K562 (cell line): ENCODE results near the gene CPED1. TPM values are rescaled to one million over a fixed set of nuclear protein-coding genes. Genes with fewer than 3 reads are reported as not detected.

Experiments
- CREB3 ChIP-seq: fragments of 450-650 bp; conservative IDR thresholded peaks from 2 replicates; pipeline ENCODE4 v1.6.1; 2016; ENCODE audit warnings: missing genetic modification characterization, low read depth, mild to moderate bottlenecking, missing compliant biosample characterization, moderate library complexity
- CREBBP ChIP-seq: IDR thresholded peaks from one replicate; pipeline ENCODE4 v1.6.1; 2012; ENCODE audit warnings: low read depth, mild to moderate bottlenecking, control low read depth, inconsistent platforms, low read length
- FOS ChIP-seq: IDR thresholded peaks from 3 replicates; pipeline ENCODE4 v1.6.1; 2011; ENCODE audit not compliant: insufficient read length; ENCODE audit errors: extremely low read depth
- GATAD2B ChIP-seq: fragments of 450-650 bp; IDR thresholded peaks from 2 replicates; pipeline ENCODE4 v1.6.1; 2017; ENCODE audit warnings: mild to moderate bottlenecking, borderline replicate concordance
- HDAC1 ChIP-seq, 2 experiments: fragments of 450-650 bp; IDR thresholded peaks; 2 replicates each; pipeline ENCODE4 v1.6.1; 2016 to 2017; ENCODE audit warnings: inconsistent platforms in 1 of 2, mild to moderate bottlenecking in 1 of 2, moderate library complexity in 1 of 2
- HMGN3 ChIP-seq: IDR thresholded peaks from 2 replicates; pipeline ENCODE4 v1.6.1; 2011; ENCODE audit warnings: borderline replicate concordance, low read depth, mild to moderate bottlenecking, mixed read lengths, low read length; ENCODE audit not compliant: insufficient read length; ENCODE audit errors: extremely low read depth
- HNRNPUL1 ChIP-seq: fragments of 200-400 bp; formaldehyde crosslinking; IDR thresholded peaks from 2 replicates; pipeline ENCODE4 v1.6.1; 2017; ENCODE audit warnings: low read length
- IFI16 ChIP-seq: fragments of 250-450 bp; sonication (Bioruptor Pico); IDR thresholded peaks from 2 replicates; pipeline ENCODE4 v2.1.2; 2022; ENCODE audit warnings: mild to moderate bottlenecking, inconsistent platforms
- MTA2 ChIP-seq: fragments of 450-650 bp; IDR thresholded peaks from 2 replicates; pipeline ENCODE4 v1.6.1; 2016; ENCODE audit warnings: low read depth
- NRF1 ChIP-seq, 2 experiments: fragments of 450-650 bp; IDR thresholded peaks in 1 of 2; conservative IDR thresholded peaks in 1 of 2; 2 replicates each; pipeline ENCODE4 v1.6.1; 2014; ENCODE audit warnings: mild to moderate bottlenecking in 2 of 2
- POLR2G ChIP-seq: fragments of 200-400 bp; formaldehyde crosslinking; IDR thresholded peaks from 2 replicates; pipeline ENCODE4 v1.6.1; 2017; ENCODE audit warnings: low read depth, mild to moderate bottlenecking, antibody characterized with exemption, low read length, moderate library complexity
- POLR3G ChIP-seq: IDR thresholded peaks from 2 replicates; pipeline ENCODE4 v1.6.1; 2011; ENCODE audit not compliant: insufficient read length, insufficient replicate concordance; ENCODE audit errors: extremely low read depth
- SRSF7 ChIP-seq: fragments of 200-400 bp; formaldehyde crosslinking; optimal IDR thresholded peaks from 2 replicates; pipeline ENCODE3; 2017; ENCODE audit warnings: mild to moderate bottlenecking, low read depth, low read length
- TAF9B ChIP-seq: fragments of 450-650 bp; IDR thresholded peaks from 2 replicates; pipeline ENCODE4 v1.6.1; 2018; ENCODE audit warnings: mild to moderate bottlenecking; ENCODE audit not compliant: partially characterized antibody
- THRA ChIP-seq: fragments of 450-650 bp; IDR thresholded peaks from 2 replicates; pipeline ENCODE4 v1.6.1; 2017; ENCODE audit warnings: mild to moderate bottlenecking, moderate library complexity
- ZKSCAN1 ChIP-seq: fragments of 150-350 bp; IDR thresholded peaks from 2 replicates; pipeline ENCODE4 v1.6.1; 2016; ENCODE audit warnings: low read depth, low read length
- polyA plus RNA-seq, 8 experiments: library from polyadenylated mRNA; depleted of rRNA in 4 of 8; stranded (reverse) in 5 of 8; unstranded in 3 of 8; fragments of >200 nt; fragmentation: Nextera tagmentation in 2 of 8; fragmentation: Illumina TruSeq in 1 of 8; extraction: Ambion mirVana in 2 of 8; extraction: Trizol in 1 of 8; gene quantifications; 2 replicates each; pipeline versions ENCODE4 v1.2.1 to v1.2.3, GENCODE V29; 2011 to 2014; ENCODE audit warnings: inconsistent platforms in 1 of 8, missing spikeins in 1 of 8
- total RNA-seq, 7 experiments: library from RNA; depleted of rRNA in 6 of 7; stranded (reverse); fragments of >200 nt in 6 of 7; fragmentation: Illumina TruSeq in 2 of 7; extraction: Trizol in 2 of 7; gene quantifications; 2 replicates each; pipeline versions ENCODE4 v1.2.1 to v1.2.3, GENCODE V29; 2011 to 2021; ENCODE audit warnings: low replicate concordance in 1 of 7
- TF ChIP-seq, protein P1 (sequence below), 2 experiments: fragments of 450-650 bp; IDR thresholded peaks; 2 replicates each; pipeline ENCODE4 v1.6.1; 2016; ENCODE audit warnings: mild to moderate bottlenecking in 2 of 2, borderline replicate concordance in 1 of 2, low read depth in 1 of 2, moderate library complexity in 1 of 2
- TF ChIP-seq, protein P2 (sequence below): fragments of 250-450 bp; sonication (Bioruptor Pico); IDR thresholded peaks from 2 replicates; pipeline ENCODE4 v1.8.0; 2021; ENCODE audit warnings: moderate library complexity, mild to moderate bottlenecking, inconsistent platforms

CPED1 gene
- total and polyA plus RNA-seq, 9 of the 15 experiments (the other 6 are each of a cell fraction or from before 2014, with no cell fraction given) = 195 to 393 (median 290) TPM

DNA sequence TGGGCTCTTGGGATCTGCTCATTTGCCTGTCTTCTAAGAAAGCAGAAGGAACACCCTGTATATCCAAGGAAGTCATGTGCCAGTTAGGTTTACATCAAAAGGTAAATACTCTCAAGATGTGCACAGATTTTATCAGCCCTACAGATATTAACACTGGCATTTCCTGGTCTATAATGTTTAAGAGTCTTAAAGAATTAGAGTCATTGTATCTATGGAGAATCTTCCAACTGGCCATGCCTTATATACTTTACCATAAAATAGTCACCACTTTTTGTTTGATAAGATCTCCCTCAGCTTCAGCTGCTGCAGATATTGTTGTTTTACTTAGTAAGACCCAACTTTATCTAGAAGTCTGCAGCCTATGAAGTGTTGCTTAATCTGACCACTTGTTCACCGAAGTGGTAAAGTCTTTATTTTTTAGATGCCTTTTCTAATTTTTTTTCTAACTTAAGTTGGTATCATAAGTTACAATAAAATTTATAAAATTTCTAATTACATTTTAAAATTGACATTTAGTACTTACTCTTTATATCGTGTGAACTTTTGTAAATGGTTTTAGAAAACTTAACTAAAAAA, 58.5 kb downstream of the CPED1 start (continued):
- TF ChIP-seq POLR2G = no peak
- 0 out of 2 replicates have a peak, but pooled peaks have one; percentile 8 for TF ChIP-seq IFI16
- no peak for TF ChIP-seq NRF1 (conservative IDR thresholded peaks at IDR 0.05 in 1 of 2, IDR thresholded peaks at IDR 0.05 in 1 of 2)
- no peak for TF ChIP-seq SRSF7
- no peak for TF ChIP-seq HDAC1 (IDR thresholded peaks at IDR 0.05)
- TF ChIP-seq MTA2 = peak; percentile 67
- TF ChIP-seq HMGN3 = no peak
- TF ChIP-seq, protein P1, sequence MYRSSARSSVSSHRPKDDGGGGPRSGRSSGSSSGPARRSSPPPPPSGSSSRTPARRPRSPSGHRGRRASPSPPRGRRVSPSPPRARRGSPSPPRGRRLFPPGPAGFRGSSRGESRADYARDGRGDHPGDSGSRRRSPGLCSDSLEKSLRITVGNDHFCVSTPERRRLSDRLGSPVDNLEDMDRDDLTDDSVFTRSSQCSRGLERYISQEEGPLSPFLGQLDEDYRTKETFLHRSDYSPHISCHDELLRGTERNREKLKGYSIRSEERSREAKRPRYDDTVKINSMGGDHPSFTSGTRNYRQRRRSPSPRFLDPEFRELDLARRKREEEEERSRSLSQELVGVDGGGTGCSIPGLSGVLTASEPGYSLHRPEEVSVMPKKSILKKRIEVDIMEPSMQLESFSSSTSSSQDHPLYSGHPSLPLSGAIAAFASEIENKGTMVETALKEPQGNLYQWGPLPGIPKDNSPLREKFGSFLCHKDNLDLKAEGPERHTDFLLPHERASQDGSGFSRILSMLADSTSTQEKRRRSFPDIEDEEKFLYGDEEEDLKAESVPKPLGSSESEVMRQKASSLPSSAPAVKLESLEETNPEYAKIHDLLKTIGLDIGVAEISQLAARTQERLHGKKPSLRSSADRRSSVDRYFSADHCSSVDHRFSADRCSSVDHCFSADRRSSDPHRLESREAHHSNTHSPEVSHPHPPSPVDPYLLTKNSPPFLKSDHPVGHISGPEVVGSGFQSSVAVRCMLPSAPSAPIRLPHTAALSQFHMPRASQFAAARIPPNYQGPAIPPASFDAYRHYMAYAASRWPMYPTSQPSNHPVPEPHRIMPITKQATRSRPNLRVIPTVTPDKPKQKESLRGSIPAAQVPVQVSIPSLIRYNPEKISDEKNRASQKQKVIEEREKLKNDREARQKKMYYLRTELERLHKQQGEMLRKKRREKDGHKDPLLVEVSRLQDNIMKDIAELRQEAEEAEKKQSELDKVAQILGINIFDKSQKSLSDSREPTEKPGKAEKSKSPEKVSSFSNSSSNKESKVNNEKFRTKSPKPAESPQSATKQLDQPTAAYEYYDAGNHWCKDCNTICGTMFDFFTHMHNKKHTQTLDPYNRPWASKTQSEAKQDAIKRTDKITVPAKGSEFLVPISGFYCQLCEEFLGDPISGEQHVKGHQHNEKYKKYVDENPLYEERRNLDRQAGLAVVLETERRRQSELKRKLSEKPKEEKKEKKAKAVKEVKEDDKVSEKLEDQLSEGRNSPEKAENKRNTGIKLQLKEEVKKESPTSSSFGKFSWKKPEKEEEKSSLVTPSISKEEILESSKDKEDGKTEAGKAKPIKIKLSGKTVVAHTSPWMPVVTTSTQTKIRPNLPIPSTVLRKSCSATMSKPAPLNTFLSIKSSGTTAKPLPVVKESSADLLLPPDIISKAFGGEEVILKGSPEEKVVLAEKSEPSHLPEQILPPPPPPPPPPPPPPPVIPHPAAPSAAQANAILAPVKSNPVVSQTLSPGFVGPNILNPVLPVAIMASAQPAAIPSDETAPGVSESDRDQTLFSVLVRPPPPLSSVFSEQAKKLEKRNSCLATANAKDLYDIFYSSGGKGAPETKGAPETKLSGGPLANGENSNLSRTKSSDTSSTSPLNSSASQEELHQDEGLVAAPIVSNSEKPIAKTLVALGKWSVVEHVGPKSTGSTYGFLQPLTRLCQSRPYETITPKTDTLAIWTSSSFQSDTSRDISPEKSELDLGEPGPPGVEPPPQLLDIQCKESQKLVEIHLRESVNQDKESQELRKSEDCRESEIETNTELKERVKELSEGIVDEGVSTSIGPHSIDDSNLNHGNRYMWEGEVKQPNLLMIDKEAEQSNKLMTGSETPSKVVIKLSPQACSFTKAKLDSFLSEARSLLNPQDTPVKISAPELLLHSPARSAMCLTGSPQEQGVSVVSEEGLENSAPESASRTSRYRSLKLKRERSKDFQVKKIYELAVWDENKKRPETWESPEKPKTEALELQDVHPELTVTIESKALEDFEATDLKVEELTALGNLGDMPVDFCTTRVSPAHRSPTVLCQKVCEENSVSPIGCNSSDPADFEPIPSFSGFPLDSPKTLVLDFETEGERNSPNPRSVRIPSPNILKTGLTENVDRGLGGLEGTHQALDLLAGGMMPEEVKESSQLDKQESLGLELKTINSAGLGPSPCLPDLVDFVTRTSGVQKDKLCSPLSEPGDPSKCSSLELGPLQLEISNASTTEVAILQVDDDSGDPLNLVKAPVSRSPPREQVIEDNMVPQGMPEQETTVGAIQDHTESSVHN (IDR thresholded peaks at IDR 0.05; ENCODE audit: borderline replicate concordance in 1 of 2, low read depth in 1 of 2) = peak; percentile 59 to 76; a peak in 2 of 4 replicates
- TF ChIP-seq, protein P2, sequence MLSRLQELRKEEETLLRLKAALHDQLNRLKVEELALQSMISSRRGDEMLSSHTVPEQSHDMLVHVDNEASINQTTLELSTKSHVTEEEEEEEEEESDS (CRISPR knock-in tag) = no peak
- no peak for TF ChIP-seq HNRNPUL1
- TF ChIP-seq TAF9B = no peak
- TF ChIP-seq FOS = no peak
- no peak for TF ChIP-seq CREB3 (tag)
- TF ChIP-seq POLR3G = no peak
- no peak for TF ChIP-seq THRA
- TF ChIP-seq ZKSCAN1 = no peak
- TF ChIP-seq CREBBP = no peak
- peak; percentile 61 for TF ChIP-seq GATAD2B
